GM18508 (cell line): ENCODE data around the gene ERMAP.

Experiments used
- ATAC-seq: cut with Tn5 transposase; IDR thresholded peaks from one replicate; pipeline ENCODE4 v1.9.1; 2021; ENCODE audit warnings: moderate number of reproducible peaks; ENCODE audit not compliant: insufficient read depth, unreplicated experiment

Gene ERMAP, protein sequence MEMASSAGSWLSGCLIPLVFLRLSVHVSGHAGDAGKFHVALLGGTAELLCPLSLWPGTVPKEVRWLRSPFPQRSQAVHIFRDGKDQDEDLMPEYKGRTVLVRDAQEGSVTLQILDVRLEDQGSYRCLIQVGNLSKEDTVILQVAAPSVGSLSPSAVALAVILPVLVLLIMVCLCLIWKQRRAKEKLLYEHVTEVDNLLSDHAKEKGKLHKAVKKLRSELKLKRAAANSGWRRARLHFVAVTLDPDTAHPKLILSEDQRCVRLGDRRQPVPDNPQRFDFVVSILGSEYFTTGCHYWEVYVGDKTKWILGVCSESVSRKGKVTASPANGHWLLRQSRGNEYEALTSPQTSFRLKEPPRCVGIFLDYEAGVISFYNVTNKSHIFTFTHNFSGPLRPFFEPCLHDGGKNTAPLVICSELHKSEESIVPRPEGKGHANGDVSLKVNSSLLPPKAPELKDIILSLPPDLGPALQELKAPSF

GRCh38 chr1:42816585-42817439, at the start of gene ERMAP, which contains the start of gene SVBP:
Gene ERMAP, plus strand, starts transcription at chr1:42817122. Its CDS starts 13,327 bp downstream, at chr1:42830449.
Gene SVBP, minus strand, starts transcription at chr1:42817397. Its CDS starts 853 bp downstream, at chr1:42816544.
- ATAC-seq = no peak

DNA sequence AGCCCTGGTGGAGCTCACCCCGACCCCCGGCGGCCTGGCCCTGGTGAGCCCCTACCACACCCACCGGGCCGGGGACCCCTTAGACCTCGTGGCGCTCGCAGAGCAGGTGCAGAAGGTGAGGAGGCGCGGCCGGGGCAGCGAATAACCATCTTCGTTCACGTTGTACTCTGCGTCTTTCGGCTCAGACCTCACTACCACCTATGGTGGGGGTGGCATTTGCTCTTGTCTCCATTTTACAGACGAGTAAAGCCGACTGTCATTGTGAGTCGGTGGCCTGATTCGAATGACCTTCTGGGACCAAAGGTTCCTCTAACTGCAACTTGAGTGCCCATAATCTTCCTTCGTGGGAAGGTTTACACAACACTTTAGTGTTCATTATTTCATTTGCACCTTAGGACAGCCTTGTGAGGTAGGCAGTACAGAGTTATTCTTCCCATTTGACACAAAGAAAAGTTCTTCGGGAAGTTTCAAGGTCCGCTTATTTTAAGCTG, 49.4 kb upstream of the ERMAP start:
- ATAC-seq = peak; percentile 3

DNA sequence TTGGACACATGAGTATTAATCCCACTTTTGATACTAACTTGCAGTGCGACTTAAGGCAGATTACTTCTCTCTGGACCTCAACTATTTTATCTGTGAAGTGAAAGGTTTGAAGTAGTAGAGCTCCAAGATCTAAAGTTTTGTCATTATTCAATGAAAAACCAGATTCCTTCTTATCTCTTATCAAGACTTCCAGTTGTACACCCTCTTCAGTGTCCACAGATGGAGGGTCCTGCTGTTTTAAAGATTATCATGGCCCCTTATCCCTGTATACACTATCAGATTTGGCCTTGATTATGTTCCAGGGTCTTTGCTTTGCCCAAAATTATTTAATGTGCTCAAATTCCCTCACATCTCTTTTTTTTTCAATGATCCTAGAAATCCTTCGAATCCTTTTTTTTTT, 48.8 kb upstream of the ERMAP start:
- ATAC-seq = no peak

DNA sequence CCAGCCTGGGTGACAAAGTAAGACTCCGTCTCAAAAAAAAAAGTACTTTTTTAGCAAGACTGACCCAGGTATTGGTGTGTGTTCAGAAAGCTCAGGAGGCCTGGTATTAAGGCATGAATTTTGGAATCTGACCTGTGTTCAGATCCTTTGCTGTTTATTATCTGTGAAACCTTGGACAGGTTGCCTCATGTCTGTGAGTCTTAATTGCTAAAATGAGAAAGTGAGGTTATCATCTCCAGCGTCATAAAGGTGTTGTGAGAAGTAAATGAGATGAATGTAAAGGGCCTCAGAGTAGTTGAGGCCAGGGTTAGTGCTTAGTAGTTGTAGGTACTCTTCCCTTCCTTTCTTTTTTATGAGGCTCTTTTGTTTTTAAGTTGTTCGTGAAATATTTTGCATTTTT, 47.1 kb upstream of the ERMAP start:
- no peak for ATAC-seq

DNA sequence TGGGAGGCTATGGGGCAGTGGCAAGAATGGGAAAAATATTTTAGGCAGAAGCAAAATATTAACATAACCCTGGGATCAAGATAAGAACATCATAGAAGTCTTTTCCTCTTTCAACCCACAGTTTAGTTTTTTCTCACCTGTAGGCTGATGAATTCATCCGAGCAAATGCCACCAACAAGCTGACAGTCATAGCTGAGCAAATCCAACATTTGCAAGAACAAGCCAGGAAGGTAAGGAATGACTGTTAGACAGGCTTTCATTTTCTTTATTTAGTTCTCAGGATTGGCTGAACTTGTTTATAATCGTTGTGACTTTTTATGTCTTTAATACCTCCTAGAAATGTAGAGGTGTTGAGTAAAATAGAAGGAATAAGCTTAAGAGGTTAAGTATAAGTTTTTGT, 43.5 kb upstream of the ERMAP start:
- ATAC-seq = no peak

DNA sequence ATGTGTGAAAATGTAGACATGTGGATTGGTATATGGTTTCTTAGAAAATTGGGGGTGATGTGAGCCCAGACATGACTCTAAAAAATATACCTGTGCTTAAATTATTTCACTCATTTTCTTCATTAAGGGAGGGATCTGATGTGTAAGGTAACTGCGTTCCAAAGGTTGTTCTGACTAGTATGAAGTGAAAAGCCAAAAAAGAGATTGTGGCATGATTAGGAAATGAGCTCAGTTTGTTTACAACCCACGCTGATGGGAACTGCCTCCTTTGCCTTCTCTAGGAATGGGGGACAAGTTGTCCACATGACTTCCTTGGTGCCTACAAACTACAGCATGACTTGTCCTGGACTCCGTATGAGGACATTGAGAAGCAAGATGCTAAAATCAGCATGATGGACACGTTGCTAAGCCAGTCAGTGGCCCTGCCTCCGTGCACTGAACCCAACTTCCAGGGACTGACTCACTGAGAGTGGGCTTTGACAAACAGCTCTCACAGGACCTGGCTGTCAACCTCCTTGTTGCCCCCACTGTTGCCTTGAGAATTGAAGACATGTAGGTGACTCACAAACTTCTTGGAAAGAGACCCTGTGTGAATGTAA, 41.9 kb upstream of the ERMAP start:
- no peak for ATAC-seq

GRCh38 chr1:42776502-42776901, 40.4 kb upstream of the ERMAP start:
- no peak for ATAC-seq

GRCh38 chr1:42777852-42778251, 39.1 kb upstream of the ERMAP start:
- ATAC-seq = no peak

DNA sequence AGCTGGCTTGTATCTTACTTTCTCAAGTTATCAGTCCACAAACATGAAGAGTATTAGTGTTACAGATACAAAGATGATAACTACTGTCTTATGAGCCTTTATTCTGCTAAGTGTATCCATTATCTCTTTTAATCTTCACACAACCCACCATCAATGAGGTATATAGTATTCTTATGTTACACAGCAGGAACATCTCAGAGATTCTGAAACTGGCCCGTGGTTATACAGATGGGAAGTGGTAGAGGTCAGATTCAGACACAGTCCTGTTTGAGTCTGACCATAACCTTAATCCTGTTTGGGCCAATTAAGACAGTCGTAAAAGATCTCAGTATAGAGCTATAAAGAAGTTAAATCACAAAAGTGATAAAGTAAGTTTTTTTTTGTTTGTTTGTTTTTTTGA, 37.2 kb upstream of the ERMAP start:
- ATAC-seq = no peak

DNA sequence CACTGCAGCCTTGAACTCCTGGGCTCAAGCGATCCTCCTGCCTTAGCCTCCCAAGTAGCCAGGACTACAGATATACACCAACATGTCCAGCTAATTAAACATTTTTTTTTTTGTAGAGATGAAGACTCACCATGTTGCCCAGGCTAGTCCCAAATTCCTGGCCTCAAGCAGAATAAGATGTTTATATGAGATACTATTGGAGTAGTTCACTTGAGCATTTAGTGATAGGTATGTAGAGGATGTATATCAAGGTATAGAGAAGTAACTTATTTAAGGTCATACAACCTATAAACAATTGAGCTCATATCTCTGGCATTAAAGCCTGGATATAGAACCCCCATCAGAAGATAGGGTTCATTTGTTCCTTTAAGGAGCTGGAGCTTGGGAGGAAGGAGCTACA, 36.7 kb upstream of the ERMAP start:
- ATAC-seq = no peak

DNA sequence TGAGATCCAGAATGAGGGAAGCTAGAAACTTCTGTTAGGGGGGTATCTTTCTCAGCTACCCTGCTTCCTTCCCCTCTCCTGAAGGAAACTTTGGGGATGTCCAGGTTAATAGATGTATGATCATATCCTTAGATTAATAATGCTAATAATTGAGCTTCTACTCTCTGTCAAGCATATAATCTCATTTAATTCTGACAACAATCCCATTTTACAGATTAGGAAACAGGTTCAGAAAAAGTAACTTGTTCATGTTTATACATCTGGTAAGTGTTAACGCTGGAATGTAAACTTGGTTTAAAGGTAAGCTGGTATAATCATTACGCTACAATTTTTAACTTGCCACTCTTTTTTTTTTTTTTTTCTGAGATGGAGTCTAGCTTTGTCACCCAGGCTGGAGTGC, 33.8 kb upstream of the ERMAP start:
- ATAC-seq = no peak

GRCh38 chr1:42784547-42784945, 32.4 kb upstream of the ERMAP start:
- ATAC-seq = no peak

DNA sequence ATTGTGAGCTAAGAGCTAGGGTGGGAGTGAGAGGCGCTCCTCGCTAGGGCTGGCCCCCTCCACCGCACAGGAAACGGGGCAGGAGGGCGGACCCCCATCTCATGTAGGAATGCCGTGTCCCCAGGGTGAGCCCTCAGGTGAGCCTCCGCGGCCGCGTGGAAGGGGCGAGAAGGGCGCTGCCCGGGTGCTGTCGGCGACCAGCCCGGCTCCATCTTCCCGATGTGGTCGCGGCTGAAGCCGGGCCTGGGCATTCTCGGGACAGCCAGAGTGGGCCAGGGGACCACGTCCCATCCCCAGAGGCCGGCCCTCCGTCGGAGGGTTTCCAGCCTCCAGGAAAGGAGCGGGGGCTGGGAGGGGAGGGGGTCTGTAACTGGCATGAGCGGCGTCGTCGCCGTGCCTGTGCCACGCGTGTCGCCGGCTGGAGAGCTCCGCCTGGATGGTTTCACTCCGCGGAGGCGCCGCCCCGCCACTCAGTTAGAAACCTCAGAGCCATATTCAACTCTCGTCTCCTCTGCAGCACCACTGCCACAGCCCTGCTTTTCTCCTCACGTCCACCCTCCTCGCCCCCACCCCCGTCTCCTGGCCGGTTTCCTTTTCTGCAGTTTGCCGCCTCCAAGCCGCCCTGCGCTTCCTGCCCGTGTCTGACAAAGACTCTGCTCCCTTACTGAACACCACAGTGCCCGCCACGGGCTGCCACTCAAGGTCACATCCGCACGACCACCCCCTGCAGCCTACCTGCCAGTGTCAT, 31.8 kb upstream of the ERMAP start, which contains the start of gene TMEM269:
TSS of gene TMEM269 (plus strand) at position 46 of the 748 bp plus-strand sequence. CDS start 4,903 bp downstream, outside the sequence.
- no peak for ATAC-seq

DNA sequence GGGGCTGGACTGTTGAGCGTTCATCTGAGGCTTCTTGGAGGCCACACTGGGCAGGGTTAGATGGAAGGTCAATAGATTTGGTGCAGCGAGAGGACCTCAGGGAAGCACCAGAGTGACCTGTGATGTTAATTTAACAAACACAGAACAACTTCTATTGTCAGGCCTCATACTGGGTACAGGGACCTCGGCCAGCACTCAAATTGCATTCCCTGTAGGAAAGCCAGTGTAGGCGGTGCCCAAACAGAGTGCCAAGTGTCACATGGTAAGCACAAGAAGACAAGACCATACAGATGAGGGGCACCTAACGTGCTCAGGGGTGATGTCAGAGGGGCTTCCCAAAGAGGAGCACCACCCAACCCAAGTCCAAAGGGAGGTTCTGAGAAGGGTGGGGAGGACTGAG, 30.8 kb upstream of the ERMAP start:
- no peak for ATAC-seq

GRCh38 chr1:42788021-42788420, 28.9 kb upstream of the ERMAP start:
- no peak for ATAC-seq

DNA sequence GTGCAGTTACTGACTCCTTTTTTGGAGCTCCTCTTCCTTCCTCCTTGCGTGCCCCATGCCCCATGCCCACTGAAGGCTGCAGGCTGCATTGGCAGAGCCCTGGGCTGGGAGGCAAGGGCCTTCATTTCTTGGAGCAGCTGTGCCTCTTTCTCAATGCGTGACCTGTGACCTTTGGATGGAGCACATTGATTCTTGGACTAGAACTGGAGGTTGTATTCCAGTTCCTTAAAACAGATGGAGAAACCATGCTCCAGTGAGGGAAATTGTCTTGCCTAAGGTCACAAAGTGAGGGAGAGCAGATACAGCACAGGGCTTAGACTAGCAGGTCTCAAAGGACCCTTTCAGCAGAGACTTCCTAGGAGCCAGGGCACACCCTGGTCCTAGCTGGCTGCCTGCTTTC, 23.1 kb upstream of the ERMAP start:
- ATAC-seq = no peak

DNA sequence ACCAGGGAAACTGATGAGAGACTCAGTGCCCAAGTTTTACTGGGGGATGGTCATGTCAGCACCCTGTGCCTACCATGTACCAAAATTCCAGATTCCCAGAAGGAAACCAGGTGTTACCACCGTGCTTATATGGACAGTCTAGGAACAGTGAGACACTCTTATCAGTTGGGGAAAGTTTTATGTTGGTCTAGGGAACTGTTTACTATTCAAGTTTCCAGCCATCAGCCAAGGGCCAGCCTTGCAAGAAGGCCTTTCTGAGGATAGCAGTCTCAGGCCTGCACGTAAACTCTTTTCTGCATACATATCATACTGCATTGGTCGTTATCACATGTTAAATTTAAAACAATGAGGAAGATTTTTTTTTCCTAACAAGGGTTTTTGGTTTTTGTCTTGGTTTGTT, 19.5 kb upstream of the ERMAP start:
- no peak for ATAC-seq

DNA sequence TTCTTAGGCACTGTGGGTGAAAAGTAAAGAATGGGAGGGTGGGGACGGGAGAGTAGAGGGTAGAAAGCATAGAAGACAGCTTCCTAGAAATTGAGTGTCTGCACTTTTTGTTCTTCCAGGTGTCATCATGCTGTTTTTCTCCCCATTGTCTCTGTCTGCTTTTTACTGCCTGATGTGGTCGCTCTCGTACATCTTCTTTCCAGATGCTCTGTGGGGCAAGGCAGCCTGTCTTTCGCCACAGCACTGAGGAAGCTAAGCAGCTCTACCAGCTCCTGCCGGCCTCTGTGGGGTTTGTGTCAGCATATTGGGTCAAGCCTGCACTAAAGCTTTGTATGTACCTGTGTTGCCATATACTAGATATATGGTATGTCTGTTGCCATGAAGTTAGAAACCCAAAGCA, 18.9 kb upstream of the ERMAP start:
- no peak for ATAC-seq

DNA sequence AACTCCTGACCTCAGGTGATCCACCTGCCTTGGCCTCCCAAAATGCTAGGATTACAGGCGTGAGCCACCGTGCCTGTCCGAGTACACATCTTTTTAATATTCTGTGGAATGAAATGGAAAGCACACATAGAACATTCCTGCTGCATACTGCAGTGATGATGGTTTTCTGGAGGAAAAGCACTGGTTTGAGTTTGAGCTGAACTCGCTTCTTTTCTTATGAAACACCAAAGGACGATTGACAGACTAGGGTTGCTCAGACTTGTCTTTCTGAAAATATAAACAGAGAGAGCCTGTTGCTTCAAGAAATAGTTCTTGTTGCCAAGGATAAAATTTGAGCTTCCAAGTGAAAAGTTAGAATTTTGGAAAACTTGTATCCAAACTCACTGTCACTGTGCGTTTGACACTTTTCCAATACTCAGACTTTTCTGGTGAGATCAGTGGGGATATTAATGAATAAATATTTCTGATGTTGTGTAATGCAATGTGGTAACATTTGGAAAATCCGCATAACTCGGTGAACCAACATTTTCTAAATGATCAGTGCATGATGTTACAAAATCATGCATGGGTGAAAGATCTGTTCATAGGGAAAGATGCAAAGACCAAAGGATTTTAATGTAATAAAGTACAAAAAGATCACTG, 15.0 kb upstream of the ERMAP start:
- no peak for ATAC-seq
